ENCODE results near the gene HMGCR. TPM values are rescaled to one million over a fixed set of nuclear protein-coding genes. Genes with fewer than 3 reads are reported as not detected.

Gene HMGCR
- polyA plus RNA-seq, 1 donor: 25.5 TPM

DNA sequence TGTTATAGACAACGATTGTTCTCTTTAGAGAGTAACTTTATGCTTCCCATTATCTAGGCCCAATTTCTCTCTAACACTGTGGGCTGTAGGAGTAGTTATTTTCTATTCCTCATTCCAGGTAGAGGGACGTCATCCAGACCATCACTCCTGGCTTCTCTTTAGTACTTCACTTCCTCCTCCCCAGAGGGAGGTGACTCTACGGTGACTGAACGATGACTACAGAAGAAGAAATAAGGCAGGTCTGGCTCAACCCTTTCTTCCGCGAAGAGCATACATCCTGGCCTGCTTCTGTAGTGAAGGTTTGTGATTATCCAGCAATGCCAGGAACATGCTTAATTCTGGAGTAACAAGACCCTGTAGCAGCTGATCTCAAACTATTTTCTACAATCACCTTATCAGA, 50.8 kb downstream of the HMGCR start:
- no peak for DNase-seq

DNA sequence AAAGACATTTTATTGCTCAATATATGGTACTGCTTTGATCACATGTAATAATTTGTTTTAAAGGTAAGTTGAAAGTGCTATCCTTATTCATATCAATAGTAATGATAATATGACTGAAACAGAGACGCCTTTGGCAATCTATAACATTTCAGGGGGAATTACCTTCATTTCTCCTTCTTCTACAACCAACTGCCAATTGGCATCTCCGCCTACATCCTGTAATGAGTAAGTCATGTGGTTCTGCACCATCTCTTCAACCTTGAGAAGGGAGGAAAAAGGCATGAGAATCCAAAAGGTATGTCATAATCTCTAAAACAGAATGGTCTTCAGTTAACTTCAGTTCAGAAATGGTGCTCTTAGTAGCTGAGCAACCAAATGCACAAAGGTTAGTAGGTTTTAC, 52.4 kb downstream of the HMGCR start:
- no peak for DNase-seq

DNA sequence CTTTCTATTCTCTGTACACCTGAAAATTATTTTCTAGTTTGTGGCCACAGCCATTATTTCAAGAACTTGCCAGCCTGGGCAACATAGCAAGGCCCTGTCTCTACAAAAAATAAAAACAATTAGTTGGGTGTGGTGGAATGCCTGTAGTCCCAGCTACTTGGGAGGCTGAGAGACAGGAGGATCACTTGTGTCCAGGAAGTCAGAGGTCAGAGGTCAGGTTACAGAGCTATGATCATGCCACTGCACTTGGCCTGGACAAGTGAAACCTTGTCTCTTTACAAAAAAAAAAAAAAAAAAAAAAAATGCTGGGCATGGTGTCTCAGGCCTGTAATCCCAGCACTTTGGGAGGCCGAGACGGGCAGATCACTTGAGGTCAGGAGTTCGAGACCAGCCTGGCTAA, 58.3 kb downstream of the HMGCR start:
- DNase-seq: no peak

DNA sequence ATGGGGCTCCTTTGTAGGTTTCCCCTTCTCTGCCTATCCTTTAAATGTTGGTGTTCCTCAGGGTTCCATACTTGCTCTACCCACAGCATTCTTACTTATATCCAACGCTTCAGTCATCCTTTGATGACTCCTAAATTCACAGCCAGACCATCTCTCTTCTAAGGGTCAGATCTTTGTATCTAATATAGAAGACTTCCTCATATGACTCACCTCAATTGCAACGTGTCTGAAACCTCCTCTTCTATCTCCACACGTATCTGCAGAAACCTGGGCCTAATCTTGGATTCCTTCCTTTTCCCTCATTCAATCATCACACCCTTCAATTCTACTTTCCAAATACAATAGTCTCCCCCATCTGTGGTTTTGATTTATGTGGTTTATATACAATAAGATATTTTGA, 68.3 kb downstream of the HMGCR start:
- no peak for DNase-seq

Other genes with a start within 250 kb of the HMGCR start
- gene ANKRD31, start 100.3 kb upstream of the HMGCR start, polyA plus RNA-seq (ENCODE audit: insufficient read length): 0.14 TPM
- gene CERT1, start 174.4 kb downstream of the HMGCR start, polyA plus RNA-seq (ENCODE audit: insufficient read length): 34.0 TPM
- gene POLK, start 174.7 kb downstream of the HMGCR start, polyA plus RNA-seq (ENCODE audit: insufficient read length): 19.0 TPM

Data from hindlimb muscle (tissue), 1 donor.